Endothelial cell of umbilical vein (primary cell): Measurements from ENCODE around the gene CCDC172.

Source experiments
- CTCF ChIP-seq, 2 donors: IDR thresholded peaks; 1 replicate in 1 of 2; 2 replicates in 1 of 2; pipeline ENCODE4 v1.5.1; 2011; ENCODE audit warnings: low read length in 2 of 2, mild to moderate bottlenecking in 2 of 2, moderate library complexity in 2 of 2, control low read depth in 1 of 2, inconsistent platforms in 1 of 2, low read depth in 1 of 2; ENCODE audit not compliant: insufficient read depth in 1 of 2; ENCODE audit errors: extremely low read depth in 1 of 2
- EZH2 ChIP-seq: IDR thresholded peaks from 2 replicates; pipeline ENCODE4 v1.6.1; 2012; ENCODE audit warnings: borderline replicate concordance, low read depth, mild to moderate bottlenecking, moderate library complexity, low read length, inconsistent platforms; ENCODE audit not compliant: severe bottlenecking
- GATA2 ChIP-seq: IDR thresholded peaks from 2 replicates; pipeline ENCODE4 v1.7.0; 2011; ENCODE audit warnings: low read depth, mild to moderate bottlenecking, moderate library complexity, mixed read lengths, low read length; ENCODE audit not compliant: insufficient read length, insufficient read depth
- JUN ChIP-seq: IDR thresholded peaks from 2 replicates; pipeline ENCODE4 v1.6.1; 2011; ENCODE audit warnings: borderline replicate concordance, low read depth; ENCODE audit not compliant: insufficient read length, insufficient read depth
- MYC ChIP-seq: IDR thresholded peaks from one replicate; pipeline ENCODE4 v1.6.1; 2011; ENCODE audit warnings: mild to moderate bottlenecking, low read depth, low read length
- POLR2A ChIP-seq: IDR thresholded peaks from 2 replicates; pipeline ENCODE4 v1.6.1; 2012; ENCODE audit warnings: low read depth, mild to moderate bottlenecking, control low read depth, low read length
- POLR2AphosphoS5 ChIP-seq: IDR thresholded peaks from 2 replicates; pipeline ENCODE4 v1.6.1; 2012; ENCODE audit warnings: low read depth, mild to moderate bottlenecking, control low read depth, low read length, moderate library complexity; ENCODE audit not compliant: insufficient read depth
- TF ChIP-seq, protein P1 (sequence below): IDR thresholded peaks from 2 replicates; pipeline ENCODE4 v1.6.1; 2011; ENCODE audit not compliant: insufficient read depth, insufficient read length

DNA sequence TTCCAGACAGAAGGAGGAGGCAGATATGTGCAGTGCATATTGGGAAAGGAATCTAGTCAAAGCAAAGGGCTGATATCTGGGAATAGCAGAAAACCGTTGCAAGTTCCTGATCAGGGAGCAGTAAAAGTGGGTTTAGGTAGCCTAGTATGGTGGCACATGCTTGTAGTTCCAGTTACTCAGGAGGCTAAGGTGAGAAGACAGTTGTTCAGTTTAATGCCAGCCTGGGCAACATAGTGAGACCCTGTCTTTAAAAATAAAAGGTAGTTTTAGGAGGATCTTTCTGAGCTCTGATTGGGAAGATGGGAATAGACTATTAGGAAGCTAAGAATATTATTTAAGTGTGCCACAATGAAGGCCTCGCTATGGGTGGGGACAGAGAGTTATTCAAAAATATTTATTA, 1.7 kb downstream of the CCDC172 start:
- TF ChIP-seq CTCF (IDR thresholded peaks at IDR 0.05; ENCODE audit: extremely low read depth in 1 of 2, insufficient read depth in 1 of 2, low read depth in 1 of 2, low read length in 2 of 2) (no peak), POLR2A (no peak), POLR2AphosphoS5 (no peak), MYC (no peak), EZH2 (no peak), GATA2 (no peak), JUN (no peak)
- TF ChIP-seq, protein P1, sequence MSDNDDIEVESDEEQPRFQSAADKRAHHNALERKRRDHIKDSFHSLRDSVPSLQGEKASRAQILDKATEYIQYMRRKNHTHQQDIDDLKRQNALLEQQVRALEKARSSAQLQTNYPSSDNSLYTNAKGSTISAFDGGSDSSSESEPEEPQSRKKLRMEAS = no peak
